KBM-7 (cell line): ENCODE data around the gene KCNH8.
"Not testable (repeated sequence)": the region's sequence is repeated elsewhere in the genome, so short reads cannot be mapped to it uniquely, and the experiment has no call there.

Experiments used
- DNase-seq: peaks from one replicate; pipeline ENCODE4 v3.0.0-alpha.2; 2015
- in situ Hi-C: fragments of 300-500 bp; cut with MboI; formaldehyde crosslinking; loops from 2 replicates; pipeline ENCODE4 v1.14.3; 2020; ENCODE audit warnings: low sequenced_read_pairs, low pct_unique_long_range_greater_than_20kb, mixed read lengths

KCNH8 gene

DNA sequence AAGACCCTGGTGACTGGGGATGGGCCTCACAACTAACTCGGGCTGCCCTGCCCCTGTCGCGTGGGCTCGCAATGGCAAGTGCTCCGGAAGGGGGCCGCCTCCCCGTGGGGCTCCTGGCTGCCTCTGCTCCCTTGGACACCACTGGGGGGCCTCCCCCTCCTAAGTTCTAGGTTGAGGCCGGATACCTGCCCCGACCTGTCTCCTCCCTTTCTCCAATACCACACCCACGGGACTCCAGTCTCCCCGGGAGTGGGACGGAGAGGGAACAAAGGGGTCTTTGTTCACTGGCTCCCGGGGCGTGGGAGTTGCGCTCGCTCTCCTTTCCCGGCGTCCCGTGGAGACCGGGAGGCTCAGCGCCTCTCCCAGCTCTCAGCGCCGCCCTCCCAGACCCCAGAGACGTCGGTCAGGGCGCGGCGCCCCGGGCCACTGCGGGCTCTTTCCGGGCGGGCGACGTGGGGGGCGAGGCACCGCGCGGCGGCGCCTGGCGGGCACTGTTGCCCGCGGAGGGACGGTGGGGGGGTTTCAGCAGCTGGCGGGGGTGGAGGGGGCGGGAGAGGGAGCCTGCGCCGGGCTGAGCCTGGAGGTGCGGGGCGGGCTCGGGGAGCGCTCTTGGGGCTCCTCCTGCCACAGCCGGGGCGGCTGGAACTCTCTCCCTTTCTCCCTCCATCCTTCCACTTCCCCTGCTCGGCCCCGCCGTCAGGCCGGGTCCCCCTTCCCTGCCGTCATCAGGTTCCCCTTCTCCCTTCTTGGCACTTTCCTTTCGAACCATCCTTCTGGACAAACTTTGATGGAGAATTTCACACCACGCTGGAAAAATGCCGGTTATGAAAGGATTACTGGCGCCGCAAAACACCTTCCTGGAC lies at the start of gene KCNH8:
TSS of gene KCNH8 (plus strand) at position 606 of the 863 bp plus-strand sequence. CDS start at position 816, 210 bp downstream.
- peak; percentile 50 for DNase-seq
- in situ Hi-C loops, result no loop called here

DNA sequence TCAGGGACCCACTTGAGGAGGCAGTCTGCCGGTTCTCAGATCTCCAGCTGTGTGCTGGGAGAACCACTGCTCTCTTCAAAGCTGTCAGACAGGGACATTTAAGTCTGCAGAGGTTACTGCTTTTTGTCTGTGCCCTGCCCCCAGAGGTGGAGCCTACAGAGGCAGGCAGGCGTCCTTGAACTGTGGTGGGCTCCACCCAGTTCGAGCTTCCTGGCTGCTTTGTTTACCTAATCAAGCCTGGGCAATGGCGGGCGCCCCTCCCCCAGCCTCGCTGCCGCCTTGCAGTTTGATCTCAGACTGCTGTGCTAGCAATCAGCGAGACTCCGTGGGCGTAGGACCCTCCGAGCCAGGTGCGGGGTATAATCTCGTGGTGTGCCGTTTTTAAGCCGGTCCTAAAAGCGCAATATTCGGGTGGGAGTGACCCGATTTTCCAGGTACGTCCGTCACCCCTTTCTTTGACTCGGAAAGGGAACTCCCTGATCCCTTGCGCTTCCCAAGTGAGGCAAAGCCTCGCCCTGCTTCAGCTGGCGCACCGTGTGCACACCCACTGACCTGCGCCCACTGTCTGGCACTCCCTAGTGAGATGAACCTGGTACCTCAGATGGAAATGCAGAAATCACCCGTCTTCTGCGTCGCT lies 45.5 kb upstream of the KCNH8 start:
- in situ Hi-C loops, DNase-seq: not testable (repeated sequence)

DNA sequence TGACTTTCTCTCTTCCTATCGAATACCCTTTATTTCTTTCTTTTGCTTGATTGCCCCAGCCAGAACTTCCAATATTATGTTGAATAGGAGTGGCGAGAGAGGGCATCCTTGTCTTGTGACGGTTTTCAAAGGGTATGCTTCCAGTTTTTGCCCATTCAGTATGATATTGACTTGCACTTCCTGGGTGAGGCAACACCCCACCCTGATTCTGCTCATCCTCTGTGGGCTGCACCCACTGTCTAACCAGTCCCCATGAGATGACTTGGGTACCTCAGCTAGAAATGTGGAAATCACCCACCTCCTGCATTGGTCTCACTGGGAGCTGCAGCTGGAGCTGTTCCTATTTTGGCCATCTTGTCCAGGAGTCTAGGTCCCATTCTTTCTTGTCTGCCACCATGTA lies 44.8 kb upstream of the KCNH8 start:
- DNase-seq, result no peak
- in situ Hi-C loops, result no loop called here

DNA sequence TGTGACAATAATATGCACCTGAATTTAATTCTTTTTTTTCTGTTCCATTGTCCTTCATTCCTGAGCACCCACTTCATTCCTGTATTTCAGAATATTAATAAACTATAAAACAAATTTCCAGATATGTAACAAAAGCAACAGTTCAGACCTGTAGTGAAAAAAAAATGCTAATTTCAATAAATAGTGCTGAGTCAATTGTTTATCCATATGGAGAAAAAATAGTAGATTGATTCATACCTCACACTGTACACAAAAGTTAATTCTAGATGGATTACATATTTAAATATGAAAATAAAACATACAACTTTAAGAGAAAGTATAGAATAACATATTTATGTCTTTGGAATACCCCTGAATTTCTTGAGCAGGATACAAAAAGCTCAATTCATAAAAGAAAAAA lies 43.9 kb upstream of the KCNH8 start:
- no peak for DNase-seq
- in situ Hi-C loops, result no loop called here

DNA sequence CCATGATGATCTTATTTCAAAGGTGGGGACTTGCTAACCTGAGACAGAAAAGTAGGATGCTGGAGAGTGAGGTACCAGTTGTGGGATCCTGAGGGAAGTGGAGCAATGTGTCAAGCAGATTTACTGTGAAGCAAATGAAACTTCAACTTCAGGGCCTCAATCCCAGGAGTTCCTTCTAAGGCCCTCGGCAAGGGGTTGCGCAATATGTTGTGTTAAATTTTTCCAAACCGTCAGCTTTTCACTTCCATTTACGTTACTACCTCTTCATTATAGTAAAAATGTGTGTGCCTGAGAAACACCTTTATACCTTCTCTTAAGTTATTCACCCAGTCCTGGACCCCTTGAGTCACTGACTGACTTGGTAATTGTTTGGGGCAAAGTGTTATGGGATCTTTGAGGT lies 42.5 kb upstream of the KCNH8 start:
- no peak for DNase-seq
- in situ Hi-C loops, result no loop called here

DNA sequence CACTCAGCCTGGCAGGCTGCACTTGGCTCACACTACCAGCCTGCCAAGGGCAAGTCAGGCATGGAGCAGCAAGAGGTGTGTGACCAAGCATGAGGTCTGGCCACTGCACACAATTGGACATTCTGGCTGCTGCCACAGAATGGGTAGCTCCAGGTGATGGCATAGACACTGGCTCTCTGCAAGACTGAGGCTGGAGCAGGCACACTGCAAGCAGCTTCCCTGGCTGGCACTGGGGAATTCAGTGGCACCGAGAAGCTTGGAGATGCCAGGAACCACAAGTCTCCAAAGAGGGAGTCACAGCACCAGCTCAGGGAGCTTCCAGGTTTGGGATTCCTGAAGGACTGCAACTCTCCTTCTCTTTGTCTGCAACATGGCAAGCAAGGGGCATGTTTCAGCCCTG lies 42.0 kb upstream of the KCNH8 start:
- DNase-seq, result no peak
- in situ Hi-C loops, result no loop called here

DNA sequence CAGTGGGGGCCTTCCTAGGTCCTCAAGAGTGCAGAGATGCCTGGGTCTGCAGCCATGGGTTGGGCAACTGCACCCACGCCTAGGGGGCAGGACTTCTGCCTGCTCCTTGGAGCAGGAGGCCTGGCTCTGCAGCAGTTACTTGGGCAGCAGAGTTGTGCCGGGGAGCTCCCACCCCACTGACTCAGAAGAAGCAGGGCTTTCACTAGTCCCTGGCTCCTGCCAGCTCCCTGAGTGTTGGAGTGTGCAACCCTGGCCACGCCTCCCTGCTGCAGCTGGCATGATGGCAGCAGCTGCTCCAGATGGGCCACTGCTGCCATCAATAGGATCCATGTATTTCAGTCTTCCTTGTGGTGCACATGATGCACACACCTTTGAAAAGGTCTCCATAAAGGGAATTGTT lies 40.6 kb upstream of the KCNH8 start:
- in situ Hi-C loops, result no loop called here
- no peak for DNase-seq

DNA sequence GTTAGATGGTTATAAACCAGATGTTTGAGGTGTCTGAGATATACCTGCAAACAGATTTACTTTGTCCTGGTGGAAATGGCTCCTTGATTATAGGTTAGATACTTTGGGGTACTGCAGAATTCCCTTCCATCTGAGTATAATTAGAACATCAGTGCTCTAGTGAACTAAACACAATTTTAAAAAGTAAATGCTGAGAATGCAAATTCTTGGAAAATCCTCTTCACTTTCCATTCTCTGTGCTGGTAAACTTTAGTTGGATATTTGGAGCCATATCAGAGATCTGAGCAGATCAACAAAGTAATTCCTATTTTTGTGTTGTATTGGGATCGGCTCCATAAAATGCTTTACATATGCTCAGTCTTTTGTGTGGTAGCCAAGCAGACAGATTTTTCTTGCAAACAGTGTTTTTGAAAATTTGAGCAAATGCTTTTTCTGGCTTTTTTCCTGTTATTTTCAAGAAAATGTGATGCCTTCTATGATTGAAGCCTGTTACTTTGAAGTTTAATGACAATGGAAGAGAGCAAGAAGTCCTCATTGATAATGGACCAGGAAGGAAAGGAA lies 37.9 kb upstream of the KCNH8 start:
- in situ Hi-C loops, result no loop called here
- no peak for DNase-seq

DNA sequence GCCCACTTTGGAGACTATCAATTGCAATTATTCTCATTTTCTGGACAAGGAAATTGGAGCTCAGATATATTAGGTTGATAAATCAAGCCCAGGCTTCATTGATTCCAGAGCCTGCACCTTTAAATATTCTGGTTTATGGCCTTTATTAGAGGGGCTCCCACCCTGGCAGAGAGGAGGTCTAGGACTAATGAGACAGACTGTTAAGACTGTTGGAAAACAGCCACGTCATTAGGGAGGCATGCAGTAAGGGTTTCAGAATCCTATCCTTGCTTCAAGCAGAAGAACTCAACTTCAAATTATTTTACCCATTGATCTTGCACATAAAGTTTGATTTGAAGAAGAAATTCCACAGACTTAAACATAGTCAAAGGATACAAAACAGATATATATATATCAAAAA lies 33.8 kb upstream of the KCNH8 start:
- in situ Hi-C loops, result no loop called here

DNA sequence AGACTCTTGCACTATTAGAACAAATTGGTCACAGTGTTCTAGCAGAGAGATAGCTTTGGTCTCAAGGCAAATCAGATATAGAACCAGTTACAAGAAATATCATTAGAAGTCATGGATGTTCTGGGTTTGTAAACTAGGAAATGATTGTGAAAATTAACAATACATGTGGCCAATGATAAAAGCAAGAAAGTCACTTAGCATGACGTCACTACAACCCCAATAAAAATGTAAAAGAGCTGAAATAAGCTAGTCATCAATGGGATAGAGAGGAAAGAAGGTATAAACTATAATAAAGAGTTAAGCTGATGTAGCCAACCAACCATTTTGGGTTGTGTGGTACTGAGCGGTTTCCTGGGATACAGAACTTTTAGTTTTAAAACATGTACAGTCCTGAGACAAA lies 32.1 kb upstream of the KCNH8 start:
- no peak for DNase-seq
- in situ Hi-C loops, result no loop called here

More for the DNA sequence above, 33.8 kb upstream of the KCNH8 start:
- no peak for DNase-seq

DNA sequence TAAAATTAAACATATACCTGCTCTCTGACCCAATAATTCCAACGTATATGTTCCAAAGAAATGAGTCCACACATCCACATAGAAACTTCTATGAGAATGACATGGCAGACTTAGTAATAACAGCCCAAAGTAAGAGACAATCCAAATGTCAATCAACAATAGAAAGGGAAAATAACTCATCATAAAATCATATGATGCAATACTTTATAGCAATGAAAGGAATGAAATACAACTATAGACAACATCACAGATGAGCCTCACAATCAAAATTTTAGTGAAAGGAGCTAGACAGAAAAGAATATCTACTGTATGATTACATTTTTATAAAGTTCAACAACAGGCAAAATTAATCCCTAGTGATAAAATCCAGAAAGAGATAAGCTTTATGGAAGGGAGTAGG lies 23.6 kb upstream of the KCNH8 start:
- in situ Hi-C loops, result no loop called here
- no peak for DNase-seq

DNA sequence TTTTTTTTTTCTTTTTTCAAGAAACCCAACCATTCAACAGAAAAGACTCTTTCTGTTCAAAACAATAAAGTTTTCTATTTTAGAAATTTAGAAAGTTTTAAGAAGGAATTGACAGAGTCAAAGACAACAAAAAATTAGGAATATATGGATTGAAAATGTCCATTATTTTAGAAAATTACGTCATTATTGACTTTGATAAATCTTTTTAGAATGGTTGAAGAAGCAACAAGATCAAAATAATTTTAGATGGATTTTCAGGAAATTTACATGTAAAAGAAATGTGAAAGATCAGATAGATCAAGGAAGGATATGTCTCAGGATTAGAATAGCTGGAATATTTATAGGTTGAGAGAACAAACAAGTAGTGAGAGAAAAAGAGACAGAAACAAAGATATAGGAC lies 8.4 kb upstream of the KCNH8 start:
- in situ Hi-C loops, result no loop called here

DNA sequence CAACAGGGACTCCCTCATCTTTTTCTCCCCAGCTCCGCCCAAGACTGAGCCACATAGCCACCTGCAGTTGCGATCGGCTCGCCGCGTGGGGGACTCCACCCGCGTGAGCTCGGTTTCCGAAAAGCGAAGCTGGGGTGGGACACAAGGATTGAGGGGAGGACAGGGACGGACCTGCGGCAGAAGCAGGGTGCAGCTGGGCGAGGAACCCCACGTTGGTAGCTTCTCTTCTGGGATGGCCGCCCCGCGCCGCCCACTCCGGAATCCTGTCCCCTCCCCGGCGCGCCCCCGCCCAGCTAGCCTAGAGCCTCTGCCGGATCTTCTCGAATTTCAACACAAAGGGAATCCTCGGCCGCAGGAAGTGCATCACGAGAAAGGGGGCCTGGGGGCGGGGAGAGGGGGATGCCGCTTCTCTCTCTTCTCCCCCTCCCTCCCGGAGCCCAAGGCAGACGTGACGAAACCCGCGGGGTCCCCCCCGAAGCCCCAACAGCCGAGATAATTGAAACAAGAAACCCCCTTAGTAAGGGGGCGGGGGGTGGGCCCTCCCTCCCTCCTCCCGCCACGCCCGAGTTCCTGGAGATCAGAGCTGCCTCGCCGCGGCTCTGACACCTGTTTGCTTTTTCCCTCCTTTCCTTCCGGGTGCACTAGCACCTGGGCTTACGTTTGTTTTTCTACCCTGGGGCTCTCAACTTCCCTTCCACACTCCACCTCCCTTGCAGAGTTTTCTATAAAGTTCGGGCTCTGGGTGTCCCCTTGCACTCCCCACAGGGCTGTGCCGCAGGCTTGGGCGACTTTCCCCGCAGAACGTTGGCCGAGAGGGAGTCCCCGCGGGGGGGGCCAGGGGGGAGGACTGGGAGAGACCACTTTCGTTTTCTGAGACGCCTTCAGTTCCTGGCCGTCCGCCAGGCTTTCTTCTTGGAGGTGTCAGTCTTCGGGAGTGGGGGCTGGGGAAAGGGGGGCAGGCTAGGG lies 1.3 kb upstream of the KCNH8 start:
- DNase-seq, result peak; percentile 81
- in situ Hi-C loops, result no loop called here

More for the DNA sequence above, 8.4 kb upstream of the KCNH8 start:
- DNase-seq, result no peak

DNA sequence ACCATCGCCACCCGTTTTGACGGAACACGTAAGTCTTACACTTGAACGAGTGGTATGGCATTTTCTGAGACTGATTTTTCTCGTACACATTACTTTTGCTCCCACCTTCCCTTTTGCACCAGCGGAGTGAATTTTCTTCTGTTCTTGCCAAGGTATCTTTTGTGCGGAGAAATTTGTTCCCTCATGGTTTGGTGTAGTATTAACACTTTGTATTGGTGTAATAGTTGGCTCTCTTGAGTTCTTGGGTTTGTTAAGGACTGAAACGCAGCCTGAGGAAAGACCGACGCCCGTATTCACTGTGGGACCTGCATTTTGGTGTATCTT lies 420 bp downstream of the KCNH8 start:
- peak; percentile 8 for DNase-seq
- in situ Hi-C loops, result no loop called here

DNA sequence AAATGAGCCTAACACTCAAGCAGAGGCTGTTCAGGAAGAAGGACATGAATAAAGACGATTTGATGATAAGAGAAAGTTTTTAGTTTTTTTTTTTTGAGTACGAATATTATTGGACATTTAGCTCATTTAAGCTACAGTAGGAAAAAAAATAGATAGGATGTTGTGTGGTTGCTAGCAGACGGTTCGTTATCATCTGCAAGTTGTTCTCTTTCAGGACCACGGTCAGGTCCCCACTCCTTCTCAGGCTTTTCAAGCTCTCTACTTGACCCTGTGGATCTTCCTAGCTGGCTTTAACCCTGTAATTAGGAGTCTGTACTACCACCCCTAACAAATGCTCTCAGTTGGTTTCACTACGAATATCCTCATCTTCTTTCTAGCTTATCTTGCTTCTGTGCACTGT lies 1.1 kb downstream of the KCNH8 start:
- in situ Hi-C loops, result no loop called here
- DNase-seq, result peak; percentile 52

DNA sequence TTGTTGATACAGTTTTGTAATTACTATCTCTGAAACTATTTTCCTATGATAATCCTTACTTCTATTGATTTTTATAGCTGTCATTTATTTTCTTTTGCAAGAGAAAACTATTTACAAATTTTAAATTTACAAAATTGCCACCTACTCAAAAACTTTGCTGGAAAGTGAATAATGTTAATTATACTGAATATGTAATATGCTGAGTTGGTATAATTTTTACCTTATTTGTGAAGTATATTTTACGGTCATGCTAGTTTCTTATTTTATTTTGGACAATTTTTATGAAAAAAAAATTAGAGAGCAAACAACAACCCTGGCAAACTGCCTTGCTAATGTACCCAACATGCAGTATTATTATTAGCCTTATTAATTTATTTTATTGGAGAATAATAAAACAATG lies 2.9 kb downstream of the KCNH8 start:
- DNase-seq, result no peak
- in situ Hi-C loops, result no loop called here

DNA sequence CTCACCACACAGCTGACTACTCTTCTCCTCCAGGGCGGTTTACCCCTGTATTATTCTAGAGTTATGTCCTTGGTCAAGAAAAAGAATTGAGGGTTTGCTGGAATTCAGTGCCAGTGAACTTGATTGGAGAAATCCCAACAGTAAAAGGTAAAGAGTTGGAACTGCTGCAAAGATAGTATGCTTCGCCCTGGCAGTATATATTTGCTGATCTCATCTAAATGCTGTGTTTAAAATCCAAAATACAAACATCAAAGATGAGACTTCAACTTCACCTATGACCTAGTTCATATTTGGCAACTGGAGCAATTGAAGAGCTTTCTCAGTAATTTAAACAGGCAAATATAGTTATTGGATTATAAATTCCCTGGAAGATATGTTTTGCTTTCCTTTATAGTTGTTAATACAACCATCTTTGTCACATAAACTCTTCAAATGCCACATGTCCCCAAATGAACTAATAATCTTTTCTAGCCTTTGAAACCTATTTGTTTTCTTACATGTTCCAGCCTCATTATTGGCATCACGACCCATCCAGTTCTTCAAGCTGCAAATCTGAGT lies 6.5 kb downstream of the KCNH8 start:
- no peak for DNase-seq
- in situ Hi-C loops, result no loop called here

DNA sequence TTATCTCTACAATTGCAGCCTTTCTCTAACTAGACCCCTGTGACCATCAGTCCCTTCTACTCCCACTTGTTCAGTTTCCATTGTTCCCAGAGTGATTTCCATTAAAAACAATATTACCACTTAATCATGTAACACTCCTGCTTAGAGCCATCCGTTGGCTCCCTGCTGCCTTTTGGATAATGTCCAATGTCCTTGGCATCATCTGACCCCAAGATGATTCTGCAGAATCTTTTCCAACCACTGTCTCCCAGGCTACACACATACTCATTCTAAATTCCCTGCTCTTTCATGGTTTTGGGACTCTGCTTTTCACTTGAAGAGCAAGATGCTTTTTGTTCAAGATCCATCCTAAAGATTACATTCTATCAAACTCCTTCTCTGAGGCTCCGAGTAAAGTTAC lies 7.1 kb downstream of the KCNH8 start:
- in situ Hi-C loops, result no loop called here
- no peak for DNase-seq

DNA sequence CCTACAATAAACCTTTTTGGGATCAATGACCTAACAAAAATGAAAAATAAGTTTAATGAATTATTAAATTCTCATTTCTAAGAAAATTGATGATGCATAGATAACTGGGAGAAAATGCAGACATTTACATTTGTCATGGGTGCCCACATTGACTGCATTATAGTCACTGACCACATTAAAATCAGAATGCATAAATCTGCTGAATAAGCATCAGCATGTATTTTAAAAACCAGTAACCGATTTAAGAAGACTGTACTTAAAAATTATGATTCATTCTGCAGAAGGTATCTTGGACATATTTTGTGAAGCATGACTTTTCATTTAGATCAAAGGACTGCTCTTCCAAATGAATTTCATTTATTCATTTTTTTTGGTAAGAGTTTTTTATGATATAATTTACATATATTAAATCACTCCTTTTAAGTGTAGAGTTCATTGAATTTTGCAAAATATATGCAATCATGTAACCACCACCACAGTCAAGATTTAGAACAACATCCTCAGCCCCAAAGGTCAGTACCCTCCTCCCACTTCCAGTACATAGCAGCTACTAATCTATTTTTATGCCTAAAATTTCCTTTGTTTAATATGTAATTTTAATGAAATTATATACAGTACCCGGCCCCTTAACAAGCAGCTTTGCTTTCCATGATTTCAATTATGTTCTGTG lies 11.8 kb downstream of the KCNH8 start:
- DNase-seq, result no peak
- in situ Hi-C loops, result no loop called here
